Activated CD8-positive, alpha-beta memory T cell treated with anti-CD3 and anti-CD28 coated beads for 36 hours (primary cell): ENCODE data around the gene EHMT1. TPM values are rescaled to one million over a fixed set of nuclear protein-coding genes. Genes with fewer than 3 reads are reported as not detected.
"Not testable (repeated sequence)": the region's sequence is repeated elsewhere in the genome, so short reads cannot be mapped to it uniquely, and the experiment has no call there.

Source experiments
- CTCF ChIA-PET: fragments of 350-600 bp; sonication (Branson Sonifier 250); formaldehyde crosslinking; loops from one replicate; lab custom pipeline; 2021; ENCODE audit warnings: antibody characterized with exemption; lab: Charles Lee
- POLR2A ChIA-PET: fragments of 350-600 bp; sonication (Branson Sonifier 250); formaldehyde crosslinking; loops from one replicate; lab custom pipeline; 2021; ENCODE audit warnings: antibody characterized with exemption; lab: Charles Lee
- total RNA-seq, 2 experiments: library from RNA; stranded (reverse); gene quantifications; one replicate each; pipeline ENCODE4 v1.2.3, GENCODE V29; 2021

Gene EHMT1
- total RNA-seq, 2 experiments from 2014 or later, result 69.9 to 75.4 TPM

DNA sequence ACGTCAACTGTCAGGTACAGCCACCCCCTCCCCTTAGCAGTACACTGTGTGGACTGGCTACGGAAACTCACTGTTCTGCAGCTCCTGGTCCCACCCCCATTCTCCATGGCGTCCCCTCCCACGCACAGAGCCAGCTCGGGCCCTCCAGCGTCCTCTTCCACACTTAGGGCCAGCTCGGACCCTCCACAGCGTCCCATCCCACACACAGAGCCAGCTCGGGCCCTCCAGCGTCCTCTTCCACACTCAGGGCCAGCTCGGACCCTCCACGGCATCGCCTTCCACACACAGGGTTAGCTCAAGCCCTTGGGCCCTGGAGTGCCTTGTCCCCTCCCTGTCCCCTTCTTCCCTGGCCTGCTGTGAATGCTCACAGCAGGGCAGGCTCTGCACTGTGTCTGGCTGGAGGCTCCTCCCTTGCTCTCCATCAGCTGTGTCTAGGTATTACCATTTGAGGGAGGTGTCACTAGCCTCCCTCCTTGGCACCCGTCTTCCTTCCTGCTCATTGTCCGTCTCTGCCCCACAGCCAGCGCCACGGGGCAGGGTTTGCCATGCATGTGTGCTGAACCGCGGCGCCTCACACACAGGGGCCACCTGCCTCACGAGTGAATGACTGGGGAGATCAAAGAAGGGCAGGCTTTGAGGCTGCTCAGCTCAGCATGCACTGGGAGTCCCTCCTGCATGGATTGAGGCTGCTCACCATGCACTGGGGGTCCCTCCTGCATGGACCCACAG is 180.3 kb downstream of the EHMT1 start:
- ChIA-PET CTCF (no interaction called here), POLR2A (no interaction called here)

DNA sequence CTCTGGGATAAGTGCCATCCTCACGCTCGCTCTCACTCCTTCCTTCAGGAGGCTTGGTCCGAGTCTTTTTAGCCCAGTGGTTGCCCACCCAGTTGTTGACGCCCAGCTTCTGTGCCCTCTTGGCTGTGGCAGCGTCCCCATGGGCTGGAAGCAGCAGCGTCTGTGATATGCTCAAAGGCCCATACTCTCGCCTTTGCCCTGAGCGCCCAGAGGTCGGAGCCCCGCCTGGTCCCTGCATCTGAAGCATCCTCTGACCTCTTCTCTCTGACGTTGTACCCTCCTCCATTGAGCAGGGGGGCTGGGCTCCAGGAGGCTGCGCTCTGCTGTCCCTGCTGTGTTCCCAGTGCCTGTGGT is 180.8 kb downstream of the EHMT1 start:
- ChIA-PET POLR2A (no interaction called here), CTCF (no interaction called here)

DNA sequence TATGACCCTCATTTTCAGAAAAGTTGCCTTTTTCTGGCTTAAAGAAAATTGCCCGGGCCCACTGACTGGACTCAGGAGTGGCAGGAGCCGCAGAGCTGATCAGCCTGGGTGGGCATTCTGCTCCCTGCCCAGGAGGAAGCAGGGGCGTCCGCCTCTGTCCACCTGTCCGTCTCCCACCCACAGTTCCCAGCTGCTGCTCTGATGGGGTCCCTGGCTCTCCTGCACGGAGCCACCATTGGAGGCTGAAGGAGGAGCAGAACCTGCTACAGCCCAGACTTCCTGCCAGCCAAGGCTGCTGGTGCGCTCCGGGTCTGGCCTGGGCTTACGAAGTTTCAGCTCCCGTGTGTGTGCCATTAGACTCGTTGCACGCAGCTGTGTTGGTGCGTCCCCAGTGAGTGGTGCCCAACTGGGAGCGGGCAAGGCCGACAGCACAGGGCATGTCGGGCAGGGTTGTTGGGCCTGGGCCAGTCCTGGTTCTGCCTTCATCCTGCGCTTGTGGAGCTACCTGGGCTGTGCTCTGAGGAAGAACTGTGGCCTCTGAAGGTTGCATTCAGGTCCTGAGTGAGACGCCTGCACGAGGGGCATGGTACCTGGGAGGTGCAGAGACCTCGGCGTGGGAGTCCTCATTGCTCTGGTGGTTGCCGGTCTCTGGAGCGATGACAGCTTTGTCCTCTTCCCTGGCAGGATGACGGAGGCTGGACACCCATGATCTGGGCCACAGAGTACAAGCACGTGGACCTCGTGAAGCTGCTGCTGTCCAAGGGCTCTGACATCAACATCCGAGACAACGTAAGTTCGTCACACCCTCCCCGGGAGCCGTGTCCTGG is 181.6 kb downstream of the EHMT1 start:
- ChIA-PET POLR2A (no interaction called here), CTCF (no interaction called here)

DNA sequence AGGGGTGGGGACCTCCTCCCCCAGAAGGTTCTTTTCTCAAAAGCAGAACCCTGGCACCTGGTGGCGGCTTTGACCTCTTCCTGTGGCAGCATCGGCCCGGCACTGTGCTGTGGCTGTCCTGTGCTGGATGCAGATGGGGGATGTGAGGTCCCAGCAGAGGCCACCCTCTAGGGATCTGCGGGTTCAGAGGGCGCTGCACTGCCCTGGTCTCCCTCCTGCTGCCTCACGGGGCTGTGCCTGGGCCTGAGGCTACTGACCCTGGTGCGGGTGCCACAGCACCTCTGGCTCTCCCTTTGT is 182.2 kb downstream of the EHMT1 start:
- POLR2A ChIA-PET, result no interaction called here
- CTCF ChIA-PET, result no interaction called here

DNA sequence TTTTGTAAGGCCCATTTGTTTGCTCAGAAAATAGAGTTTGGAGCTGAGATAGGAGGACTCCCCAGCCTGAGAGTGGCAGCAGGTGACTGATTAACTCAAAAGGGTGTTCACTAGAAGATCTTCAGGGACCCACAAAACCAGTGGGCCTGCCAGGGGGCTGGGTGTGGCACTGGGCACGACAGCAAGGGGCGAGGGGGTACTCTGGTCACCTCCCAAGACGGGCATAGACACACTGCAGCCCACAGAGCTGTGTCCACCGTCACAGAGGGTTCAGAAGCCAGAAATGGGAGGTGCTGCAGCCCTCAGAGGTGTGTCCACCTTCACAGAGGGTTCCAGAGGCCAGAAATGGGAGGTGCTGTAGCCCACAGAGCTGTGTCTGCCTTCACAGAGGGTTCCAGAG is 183.2 kb downstream of the EHMT1 start:
- CTCF ChIA-PET, result interaction anchor here (0.8 kb wide), 1 partner anchor 27 kb away, joined by 3 read pairs; no protein-coding TSS in a partner anchor

DNA sequence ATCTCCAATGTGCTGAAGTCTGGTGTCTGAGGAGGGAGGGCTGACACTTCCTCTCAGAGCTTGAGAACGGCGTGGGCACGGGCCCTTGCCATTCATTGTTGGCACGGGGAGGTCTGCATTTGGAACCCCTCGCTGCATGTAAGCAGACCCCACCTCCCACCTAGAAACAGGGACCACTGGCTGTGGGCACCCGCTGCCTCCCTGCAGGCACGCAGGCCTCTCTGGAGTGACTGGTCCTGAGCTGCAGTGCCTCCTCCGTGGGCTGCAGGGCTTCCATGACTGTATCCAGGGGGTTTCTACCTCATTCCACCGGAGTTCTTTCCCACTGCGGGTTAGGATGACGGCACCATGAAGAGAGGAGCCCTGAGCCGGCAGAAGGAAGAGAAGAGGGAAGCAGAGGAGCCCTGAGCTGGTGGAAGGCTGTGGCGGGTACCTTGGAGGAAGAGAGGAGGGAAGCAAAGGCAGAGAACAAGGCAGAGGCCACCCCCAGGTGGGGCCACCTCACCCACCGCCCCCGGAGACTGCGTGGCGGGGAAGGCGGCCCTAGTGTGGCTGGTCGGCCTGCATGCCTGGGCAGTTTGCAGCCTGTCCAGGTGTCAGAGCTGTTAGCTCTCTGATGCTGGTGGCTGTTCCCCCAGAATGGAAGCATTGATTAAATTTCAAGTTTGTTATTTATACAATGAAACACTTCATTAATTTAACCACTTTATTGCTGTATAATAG is 183.9 kb downstream of the EHMT1 start:
- ChIA-PET CTCF (no interaction called here), POLR2A (no interaction called here)

More for the DNA sequence above, 183.2 kb downstream of the EHMT1 start:
- POLR2A ChIA-PET, result no interaction called here

DNA sequence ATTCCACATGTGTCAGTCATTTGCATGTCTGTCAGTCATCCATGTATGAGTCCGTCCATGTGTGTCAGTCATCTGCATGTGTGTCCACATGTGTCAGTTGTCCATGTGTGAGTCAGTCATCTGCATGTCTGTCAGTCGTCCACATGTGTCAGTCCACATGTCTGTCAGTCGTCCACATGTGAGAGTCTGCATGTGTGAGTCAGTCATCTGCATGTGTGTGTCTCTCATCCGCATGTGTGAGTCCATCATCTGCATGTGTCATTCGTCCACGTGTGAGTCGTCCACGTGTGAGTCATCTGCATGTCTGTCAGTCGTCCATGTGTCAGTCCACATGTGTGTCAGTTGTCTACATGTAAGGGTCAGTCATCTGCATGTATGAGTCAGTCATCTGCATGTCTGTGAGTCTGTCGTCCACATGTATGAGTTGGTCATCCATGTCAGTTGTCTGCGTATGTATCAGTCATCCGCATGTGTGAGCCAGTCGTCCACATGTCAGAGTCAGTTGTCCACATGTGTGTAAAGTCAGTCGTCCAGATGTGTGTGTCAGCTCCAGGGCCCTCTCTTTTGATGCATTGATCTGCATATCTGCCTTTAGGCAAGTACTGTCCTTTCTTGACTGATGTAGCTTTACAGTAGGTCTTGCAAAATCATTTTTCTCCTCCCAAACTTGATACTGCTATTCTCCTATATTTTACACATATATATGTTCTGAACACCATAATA is 186.3 kb downstream of the EHMT1 start:
- POLR2A ChIA-PET, result no interaction called here
- CTCF ChIA-PET, result no interaction called here

DNA sequence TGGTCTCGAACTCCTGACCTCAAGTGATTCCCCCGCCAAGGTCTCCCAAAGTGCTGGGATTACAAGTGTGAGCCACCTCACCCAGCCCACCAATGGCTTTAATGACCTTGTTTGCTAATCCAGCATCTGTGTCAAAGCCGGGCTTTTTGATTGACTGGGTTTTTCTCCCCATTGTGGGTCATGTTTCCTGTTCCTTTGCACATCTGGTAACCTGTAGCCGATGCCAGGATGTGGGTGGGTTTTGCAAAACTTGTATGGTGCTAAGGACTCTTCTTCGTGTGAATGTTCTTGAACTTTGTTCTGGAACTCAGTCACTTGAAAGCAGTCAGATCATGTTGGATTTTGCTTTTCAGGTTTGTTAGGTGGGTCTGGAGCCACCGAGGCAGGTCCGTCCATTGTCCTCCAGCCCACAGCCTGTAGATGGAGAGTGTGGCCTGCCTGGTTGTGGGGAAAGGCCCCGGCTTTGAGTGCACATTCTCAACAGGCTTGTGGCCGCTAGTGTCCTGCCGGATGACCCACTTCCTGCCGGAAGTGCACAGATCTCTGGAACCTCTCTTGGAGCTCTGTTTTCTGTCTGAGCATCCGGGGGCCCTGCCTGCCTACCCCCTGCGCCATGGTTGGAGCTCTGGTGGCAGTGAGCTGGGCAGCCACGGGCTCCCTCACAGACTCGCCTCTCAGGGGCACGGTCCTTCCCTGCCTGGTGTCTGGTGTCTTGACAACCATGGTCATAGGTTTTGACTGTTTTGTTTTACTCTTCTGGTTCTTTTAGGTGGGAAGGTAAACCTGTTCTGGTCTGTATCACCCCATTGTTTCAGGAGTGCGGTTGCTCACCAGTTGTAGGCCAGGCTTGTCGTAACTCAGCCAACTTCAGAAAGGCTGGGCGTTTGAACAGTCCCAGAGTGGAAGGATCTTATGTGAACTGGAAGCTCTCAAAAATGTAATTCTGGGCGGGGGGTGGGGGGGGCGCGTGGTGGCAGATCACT is 189.2 kb downstream of the EHMT1 start:
- ChIA-PET CTCF (no interaction called here), POLR2A (no interaction called here)

DNA sequence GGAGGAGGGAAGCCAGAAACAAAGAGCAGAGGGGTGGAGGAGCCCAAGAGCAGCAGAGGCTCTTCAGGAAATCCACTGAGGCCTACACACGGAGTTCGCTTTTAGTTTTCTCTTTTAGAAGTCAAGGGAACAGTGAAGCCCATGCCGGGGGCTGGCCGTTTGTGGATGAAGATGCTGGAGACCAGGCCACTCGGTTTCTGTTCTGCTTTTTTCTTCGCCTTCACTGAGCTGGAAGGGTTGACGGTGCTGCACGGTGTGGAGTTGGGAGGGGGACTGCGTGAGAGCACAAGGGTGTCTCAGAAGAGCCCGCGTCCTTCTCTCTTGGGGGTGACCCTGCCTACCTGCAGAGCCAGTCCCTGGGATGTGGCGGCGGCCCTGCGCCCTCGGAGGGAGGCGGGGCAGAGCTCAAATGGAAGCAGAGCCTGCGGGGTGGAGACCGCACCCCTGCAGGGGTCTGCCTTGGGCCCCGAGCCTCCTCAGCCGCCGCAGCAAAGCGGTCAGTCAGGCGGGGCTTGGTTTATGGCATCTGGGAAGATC is 190.3 kb downstream of the EHMT1 start:
- ChIA-PET POLR2A (no interaction called here), CTCF (no interaction called here)

DNA sequence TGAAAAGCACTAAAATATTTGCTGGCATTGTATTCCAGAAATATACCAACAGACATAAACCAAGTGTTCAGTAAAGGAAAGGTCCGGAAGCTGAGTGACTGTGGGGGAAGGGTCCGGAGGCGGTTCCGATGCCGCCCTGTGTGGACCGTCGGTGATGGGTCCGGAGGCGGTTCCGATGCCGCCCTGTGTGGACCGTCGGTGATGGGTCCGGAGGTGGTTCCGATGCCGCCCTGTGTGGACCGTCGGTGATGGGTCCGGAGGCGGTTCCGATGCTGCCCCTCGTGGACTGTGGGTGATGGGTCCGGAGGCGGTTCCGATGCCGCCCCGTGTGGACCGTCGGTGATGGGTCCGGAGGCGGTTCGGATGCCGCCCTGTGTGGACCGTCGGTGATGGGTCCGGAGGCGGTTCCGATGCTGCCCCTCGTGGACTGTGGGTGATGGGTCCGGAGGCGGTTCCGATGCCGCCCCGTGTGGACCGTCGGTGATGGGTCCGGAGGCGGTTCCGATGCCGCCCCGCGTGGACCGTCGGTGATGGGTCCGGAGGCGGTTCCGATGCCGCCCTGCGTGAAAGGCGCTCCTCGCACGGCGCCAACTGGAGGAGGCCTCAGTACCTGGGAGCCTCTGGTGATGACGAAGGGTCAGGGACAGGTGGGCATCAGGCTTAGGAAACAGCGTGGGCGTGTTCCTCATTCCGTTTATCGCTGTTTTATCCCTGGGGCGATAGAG is 191.1 kb downstream of the EHMT1 start:
- CTCF ChIA-PET, POLR2A ChIA-PET: not testable (repeated sequence)

DNA sequence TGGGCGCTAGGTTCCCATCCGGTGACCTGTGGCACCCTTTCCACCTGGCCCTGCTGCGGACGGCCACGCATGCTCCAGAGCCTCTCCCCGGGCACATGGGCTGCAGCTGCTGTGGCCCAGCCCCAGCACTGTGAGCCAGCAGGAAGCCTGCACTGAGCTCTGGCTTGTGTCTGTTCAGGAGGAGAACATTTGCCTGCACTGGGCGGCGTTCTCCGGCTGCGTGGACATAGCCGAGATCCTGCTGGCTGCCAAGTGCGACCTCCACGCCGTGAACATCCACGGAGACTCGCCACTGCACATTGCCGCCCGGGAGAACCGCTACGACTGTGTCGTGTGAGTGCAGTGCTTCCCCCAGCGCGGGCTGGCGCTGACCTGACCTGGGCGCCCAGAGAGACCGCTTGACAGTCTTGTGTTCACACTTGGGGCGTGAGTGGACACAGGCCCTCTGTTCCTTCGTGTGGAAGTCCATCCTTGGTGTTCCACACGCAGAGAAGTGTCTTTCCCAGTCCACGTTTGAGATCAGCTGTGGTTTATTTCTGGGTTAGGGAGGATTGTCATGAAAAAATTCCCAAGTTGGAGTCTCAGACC is 192.6 kb downstream of the EHMT1 start:
- CTCF ChIA-PET, result no interaction called here
- POLR2A ChIA-PET, result no interaction called here

DNA sequence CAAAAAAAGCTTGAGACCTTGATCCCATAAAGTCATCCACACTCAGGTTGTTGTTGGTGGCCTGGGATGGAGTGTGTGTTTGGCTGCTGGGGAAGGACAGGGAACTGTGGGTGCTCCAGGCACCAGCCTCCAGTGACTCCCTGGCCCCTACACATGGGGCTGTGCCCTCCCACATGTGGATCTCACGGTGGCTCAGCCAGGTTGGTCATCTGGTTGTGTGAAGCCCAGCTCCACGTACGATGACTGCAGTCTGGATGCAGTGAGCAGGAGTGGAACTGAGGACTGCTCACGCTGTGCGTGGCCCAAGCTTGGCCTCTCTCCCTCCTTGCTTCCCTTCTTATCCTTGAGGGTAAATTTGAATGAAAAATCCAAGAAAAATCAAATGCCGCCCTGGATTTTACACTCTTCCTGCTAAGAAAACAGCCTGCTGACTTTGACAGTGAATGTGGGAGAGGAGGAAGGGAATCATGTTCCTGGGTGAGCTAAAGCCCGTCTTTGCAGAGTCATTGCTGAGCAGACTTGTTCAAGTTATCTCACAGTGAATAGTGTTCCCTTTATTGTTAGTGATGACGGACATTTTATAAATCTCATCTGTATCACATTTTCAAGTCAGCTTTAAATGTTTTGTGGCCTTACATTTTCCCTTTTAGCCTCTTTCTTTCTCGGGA is 193.7 kb downstream of the EHMT1 start:
- POLR2A ChIA-PET, result interaction anchor here (0.7 kb wide), 1 partner anchor 190 kb away, joined by 3 read pairs; no protein-coding TSS in a partner anchor

DNA sequence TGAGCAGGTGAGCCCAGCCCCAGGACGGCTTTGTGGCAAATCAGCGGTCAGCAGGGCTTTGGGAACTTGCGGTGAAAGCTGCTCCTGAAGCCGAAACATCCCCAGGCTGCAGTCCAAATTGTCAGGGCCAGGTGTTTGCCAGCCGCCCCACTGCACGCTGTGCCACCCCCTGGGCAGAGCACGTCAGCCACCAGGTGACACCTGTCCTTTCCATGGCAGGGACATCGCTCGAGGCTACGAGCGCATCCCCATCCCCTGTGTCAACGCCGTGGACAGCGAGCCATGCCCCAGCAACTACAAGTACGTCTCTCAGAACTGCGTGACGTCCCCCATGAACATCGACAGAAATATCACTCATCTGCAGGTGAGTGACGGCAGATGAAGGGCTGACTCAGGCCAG is 194.4 kb downstream of the EHMT1 start:
- ChIA-PET CTCF (interaction anchor here (0.6 kb wide), 1 partner anchor 27 kb away, joined by 4 read pairs; no protein-coding TSS in a partner anchor), POLR2A (no interaction called here)

More for the DNA sequence above, 193.7 kb downstream of the EHMT1 start:
- CTCF ChIA-PET, result no interaction called here

DNA sequence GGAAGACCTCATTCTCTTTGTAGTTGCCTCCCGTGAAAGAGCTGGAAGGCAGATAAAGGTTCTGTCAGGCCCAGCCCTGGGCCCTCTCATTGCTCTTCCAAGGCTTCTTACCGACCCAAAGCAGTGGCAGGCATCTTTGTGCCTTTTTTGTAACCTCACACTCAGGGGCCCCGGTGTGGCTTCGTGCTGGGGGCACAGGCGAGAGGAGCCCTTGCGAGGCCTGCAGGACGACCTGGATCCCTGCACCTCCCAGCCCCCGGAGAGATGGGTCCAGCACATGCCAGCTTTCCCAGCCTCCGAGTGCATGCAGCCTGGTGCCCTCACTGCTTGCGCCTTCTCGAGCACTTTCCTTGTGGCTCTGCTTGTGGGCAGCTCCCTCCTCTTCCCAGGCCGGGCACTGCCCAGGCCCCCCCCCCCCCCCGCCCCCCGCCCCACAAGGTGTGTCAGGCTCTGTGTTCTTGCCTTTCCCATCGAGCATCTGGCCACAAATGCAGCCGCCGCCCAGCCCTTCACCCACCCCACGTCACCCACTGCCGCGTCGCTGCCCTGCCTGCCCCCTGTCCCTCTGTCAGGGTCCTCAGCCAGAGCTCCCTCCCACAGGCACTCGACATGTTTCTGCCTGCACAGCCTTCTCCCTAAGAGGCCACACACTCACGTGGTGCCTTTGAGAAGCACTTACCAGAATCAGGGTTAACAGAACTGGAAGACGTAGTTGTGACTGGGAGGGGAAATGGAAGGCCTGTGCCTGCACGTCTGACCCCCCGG is 195.0 kb downstream of the EHMT1 start:
- CTCF ChIA-PET, result interaction anchor here (0.6 kb wide), 1 partner anchor 26 kb away, joined by 4 read pairs; no protein-coding TSS in a partner anchor
- POLR2A ChIA-PET, result no interaction called here

DNA sequence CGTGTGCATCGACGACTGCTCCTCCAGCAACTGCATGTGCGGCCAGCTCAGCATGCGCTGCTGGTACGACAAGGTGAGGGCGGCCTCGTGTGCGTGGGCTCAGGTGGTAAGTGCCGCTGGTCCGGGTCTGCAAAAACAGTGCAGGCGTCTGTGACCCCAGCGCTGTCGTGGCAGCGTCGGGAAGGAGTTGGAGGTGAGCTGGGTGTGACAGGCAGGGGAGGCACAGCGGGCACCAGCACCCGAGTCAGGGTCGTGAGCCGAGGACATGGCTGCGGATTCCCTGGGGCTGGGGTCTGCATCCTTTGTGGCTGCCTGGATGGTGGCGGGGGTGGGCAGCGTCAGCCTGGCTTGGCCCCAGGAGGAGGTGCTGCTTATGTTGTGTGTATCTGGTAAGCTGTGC is 195.6 kb downstream of the EHMT1 start:
- POLR2A ChIA-PET, result no interaction called here
- CTCF ChIA-PET, result no interaction called here

DNA sequence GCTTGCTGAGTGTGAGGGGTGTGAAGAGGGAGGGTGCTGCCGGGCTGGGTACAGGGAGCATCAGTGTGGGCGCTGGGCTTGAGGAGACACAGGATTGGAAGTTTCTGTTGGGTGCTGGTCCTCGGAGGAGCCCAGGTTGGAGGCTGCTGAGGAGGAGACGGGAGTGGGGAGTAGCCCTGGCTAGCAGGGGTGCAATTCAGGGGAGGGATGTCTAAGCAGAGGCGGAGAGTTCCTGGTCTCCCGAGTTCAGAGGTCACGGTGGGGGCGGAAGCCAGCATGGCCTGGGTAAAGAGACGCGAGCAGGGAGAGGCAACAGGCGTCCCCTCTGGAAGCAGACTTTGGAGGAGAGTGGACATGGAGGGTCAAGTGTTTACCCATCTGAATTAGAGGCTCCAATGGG is 196.0 kb downstream of the EHMT1 start:
- CTCF ChIA-PET, result no interaction called here
- POLR2A ChIA-PET, result no interaction called here
